ENCODE data around the gene IFNA14.
"Not testable (repeated sequence)": the region's sequence is repeated elsewhere in the genome, so short reads cannot be mapped to it uniquely, and the experiment has no call there.

The IFNA14 gene

GRCh38 chr9:21207043-21207442, 32.8 kb downstream of the IFNA14 start, which contains the start of gene IFNA10:
Gene IFNA10 (minus strand): TSS chr9:21207143. CDS start chr9:21207097, 46 bp downstream.
- not testable (repeated sequence) for DNase-seq; H4K8ac ChIP-seq (ENCODE audit: low read length); H2BK5ac ChIP-seq (ENCODE audit: low read depth, low read length, poor library complexity, severe bottlenecking); H3K4me1 ChIP-seq (ENCODE audit: control insufficient read depth, insufficient read depth, low read depth, low read length); H3K4me3 ChIP-seq (ENCODE audit: insufficient read depth in 1 of 2, low read depth in 1 of 2, low read length in 2 of 2); H3K36me3 ChIP-seq (ENCODE audit: control insufficient read depth in 1 of 2, insufficient read depth in 2 of 2, low read depth in 1 of 2, low read length in 2 of 2); H2AFZ ChIP-seq (ENCODE audit: low read depth, low read length); H3K4me2 ChIP-seq (ENCODE audit: low read length, poor library complexity, severe bottlenecking); H3K14ac ChIP-seq (ENCODE audit: low read length in 2 of 2); H2BK120ac ChIP-seq (ENCODE audit: low read depth, low read length); H3K4ac ChIP-seq (ENCODE audit: low read depth in 1 of 2, low read length in 2 of 2); H4K91ac ChIP-seq (ENCODE audit: low read length); H3K27me3 ChIP-seq (ENCODE audit: control insufficient read depth in 1 of 2, insufficient read depth in 1 of 2, low read length in 2 of 2); H2AK5ac ChIP-seq (ENCODE audit: low read length, severe bottlenecking); H3K9me3 ChIP-seq (ENCODE audit: control insufficient read depth, low read length); H3K79me1 ChIP-seq (replicated peaks; ENCODE audit: low read length, poor library complexity, severe bottlenecking); H3K27ac ChIP-seq (ENCODE audit: low read length, poor library complexity, severe bottlenecking); H3K9ac ChIP-seq (ENCODE audit: low read length); H3K23ac ChIP-seq (ENCODE audit: low read length in 2 of 2); H2BK15ac ChIP-seq (ENCODE audit: low read depth, poor library complexity, severe bottlenecking); H3K18ac ChIP-seq (ENCODE audit: low read depth in 1 of 2, low read length in 2 of 2); H2BK12ac ChIP-seq (ENCODE audit: low read length in 2 of 2)
- WGBS: no CpG with 5 or more reads among the region's 3 CpGs

- H3K9ac ChIP-seq (ENCODE audit: low read length): no peak overlapping the region
- peaks cover 3% of the 10 kb centered on the region for H3K9me3 ChIP-seq (ENCODE audit: control insufficient read depth, low read length)
- DNase-seq: no peak
- no peak overlapping the region for H4K91ac ChIP-seq (ENCODE audit: low read length)
- H3K14ac ChIP-seq (ENCODE audit: low read length in 2 of 2): no peak overlapping the region
- no peak overlapping the region for H4K8ac ChIP-seq (ENCODE audit: low read length)
- H3K79me1 ChIP-seq (replicated peaks; ENCODE audit: low read length, poor library complexity, severe bottlenecking): no peaks in the 10 kb centered on the region
- no peak overlapping the region for H2BK5ac ChIP-seq (ENCODE audit: low read depth, low read length, poor library complexity, severe bottlenecking)
- H2BK12ac ChIP-seq (ENCODE audit: low read length in 2 of 2): no peak overlapping the region
- H3K4ac ChIP-seq (ENCODE audit: low read depth in 1 of 2, low read length in 2 of 2): no peak overlapping the region
- no peaks in the 10 kb centered on the region for H3K36me3 ChIP-seq (ENCODE audit: control insufficient read depth in 1 of 2, insufficient read depth in 2 of 2, low read depth in 1 of 2, low read length in 2 of 2)
- H3K23ac ChIP-seq (ENCODE audit: low read length in 2 of 2): no peak overlapping the region
- no peak overlapping the region for H2AK5ac ChIP-seq (ENCODE audit: low read length, severe bottlenecking)
- H3K4me2 ChIP-seq (ENCODE audit: low read length, poor library complexity, severe bottlenecking): no peak overlapping the region
- no peaks in the 10 kb centered on the region for H3K4me1 ChIP-seq (ENCODE audit: control insufficient read depth, insufficient read depth, low read depth, low read length)
- no peak overlapping the region for H2BK15ac ChIP-seq (ENCODE audit: low read depth, poor library complexity, severe bottlenecking)
- no peak overlapping the region for H2AFZ ChIP-seq (ENCODE audit: low read depth, low read length)
- no peak overlapping the region for H3K18ac ChIP-seq (ENCODE audit: low read depth in 1 of 2, low read length in 2 of 2)
- no peak overlapping the region for H3K27ac ChIP-seq (ENCODE audit: low read length, poor library complexity, severe bottlenecking)
- H3K27me3 ChIP-seq (ENCODE audit: control insufficient read depth in 1 of 2, insufficient read depth in 1 of 2, low read length in 2 of 2): peaks cover 0 to 9% of the 10 kb centered on the region in 2 experiments
- no peak overlapping the region for H2BK120ac ChIP-seq (ENCODE audit: low read depth, low read length)
- H3K4me3 ChIP-seq (ENCODE audit: insufficient read depth in 1 of 2, low read depth in 1 of 2, low read length in 2 of 2): no peak overlapping the region
Observed at GRCh38 chr9:21205204-21205603, 34.6 kb downstream of the IFNA14 start.

GRCh38 chr9:21202105-21202504, 37.7 kb downstream of the IFNA14 start, which contains the start of gene IFNA7:
Gene IFNA7 (minus strand): TSS chr9:21202205. CDS start chr9:21202165, 40 bp downstream.
- H2BK120ac ChIP-seq (ENCODE audit: low read depth, low read length); H3K9me3 ChIP-seq (ENCODE audit: control insufficient read depth, low read length); H2AK5ac ChIP-seq (ENCODE audit: low read length, severe bottlenecking); H3K9ac ChIP-seq (ENCODE audit: low read length); H3K23ac ChIP-seq (ENCODE audit: low read length in 2 of 2); H3K4me3 ChIP-seq (ENCODE audit: insufficient read depth in 1 of 2, low read depth in 1 of 2, low read length in 2 of 2); H2BK15ac ChIP-seq (ENCODE audit: low read depth, poor library complexity, severe bottlenecking); H2AFZ ChIP-seq (ENCODE audit: low read depth, low read length); DNase-seq; H3K4ac ChIP-seq (ENCODE audit: low read depth in 1 of 2, low read length in 2 of 2); H4K91ac ChIP-seq (ENCODE audit: low read length); H3K4me2 ChIP-seq (ENCODE audit: low read length, poor library complexity, severe bottlenecking); H4K8ac ChIP-seq (ENCODE audit: low read length); H3K4me1 ChIP-seq (ENCODE audit: control insufficient read depth, insufficient read depth, low read depth, low read length); H2BK5ac ChIP-seq (ENCODE audit: low read depth, low read length, poor library complexity, severe bottlenecking); H3K18ac ChIP-seq (ENCODE audit: low read depth in 1 of 2, low read length in 2 of 2); H2BK12ac ChIP-seq (ENCODE audit: low read length in 2 of 2); H3K14ac ChIP-seq (ENCODE audit: low read length in 2 of 2); H3K36me3 ChIP-seq (ENCODE audit: control insufficient read depth in 1 of 2, insufficient read depth in 2 of 2, low read depth in 1 of 2, low read length in 2 of 2); H3K79me1 ChIP-seq (replicated peaks; ENCODE audit: low read length, poor library complexity, severe bottlenecking); H3K27ac ChIP-seq (ENCODE audit: low read length, poor library complexity, severe bottlenecking): not testable (repeated sequence)
- 69% methylated on average over 3 of the region's 4 CpGs for WGBS
- peaks cover 3 to 18% of the 10 kb centered on the region in 2 experiments for H3K27me3 ChIP-seq (ENCODE audit: control insufficient read depth in 1 of 2, insufficient read depth in 1 of 2, low read length in 2 of 2)

- not testable (repeated sequence) for H3K4me1 ChIP-seq (ENCODE audit: control insufficient read depth, insufficient read depth, low read depth, low read length); H2BK120ac ChIP-seq (ENCODE audit: low read depth, low read length); H3K4ac ChIP-seq (ENCODE audit: low read depth in 1 of 2, low read length in 2 of 2); H3K4me3 ChIP-seq (ENCODE audit: insufficient read depth in 1 of 2, low read depth in 1 of 2, low read length in 2 of 2); H3K4me2 ChIP-seq (ENCODE audit: low read length, poor library complexity, severe bottlenecking); H3K18ac ChIP-seq (ENCODE audit: low read depth in 1 of 2, low read length in 2 of 2); H3K36me3 ChIP-seq (ENCODE audit: control insufficient read depth in 1 of 2, insufficient read depth in 2 of 2, low read depth in 1 of 2, low read length in 2 of 2); H3K23ac ChIP-seq (ENCODE audit: low read length in 2 of 2); H2BK15ac ChIP-seq (ENCODE audit: low read depth, poor library complexity, severe bottlenecking); H3K9ac ChIP-seq (ENCODE audit: low read length); H2BK12ac ChIP-seq (ENCODE audit: low read length in 2 of 2); H3K9me3 ChIP-seq (ENCODE audit: control insufficient read depth, low read length); H3K27ac ChIP-seq (ENCODE audit: low read length, poor library complexity, severe bottlenecking); H4K91ac ChIP-seq (ENCODE audit: low read length); H2BK5ac ChIP-seq (ENCODE audit: low read depth, low read length, poor library complexity, severe bottlenecking); H4K8ac ChIP-seq (ENCODE audit: low read length); H2AFZ ChIP-seq (ENCODE audit: low read depth, low read length); H3K79me1 ChIP-seq (replicated peaks; ENCODE audit: low read length, poor library complexity, severe bottlenecking); H3K14ac ChIP-seq (ENCODE audit: low read length in 2 of 2); H2AK5ac ChIP-seq (ENCODE audit: low read length, severe bottlenecking)
- peaks cover 3 to 17% of the 10 kb centered on the region in 2 experiments for H3K27me3 ChIP-seq (ENCODE audit: control insufficient read depth in 1 of 2, insufficient read depth in 1 of 2, low read length in 2 of 2)
- WGBS: 47% methylated on average over 1 of the region's 6 CpGs
- DNase-seq: peak; percentile 3
Observed at GRCh38 chr9:21194867-21195776, 44.7 kb downstream of the IFNA14 start.
